COLO668 (cell line): ENCODE measurements around the gene DMD.

Experiments used
- DNase-seq: peaks from one replicate; lab custom pipeline; 2025; ENCODE audit not compliant: unreplicated experiment; lab: John Stamatoyannopoulos, UW

The DMD gene

GRCh38 chrX:31547816-31548215, 1663.5 kb downstream of the DMD start:
- no peak for DNase-seq

- DNase-seq, result no peak
Measured at GRCh38 chrX:31547416-31547815, 1663.9 kb downstream of the DMD start.

GRCh38 chrX:31546126-31546525, 1665.2 kb downstream of the DMD start:
- DNase-seq, result no peak

- no peak for DNase-seq
Measured at GRCh38 chrX:31545726-31546125, 1665.6 kb downstream of the DMD start.

GRCh38 chrX:31545191-31545590, 1666.2 kb downstream of the DMD start:
- no peak for DNase-seq

GRCh38 chrX:31543634-31544033, 1667.7 kb downstream of the DMD start:
- DNase-seq, result no peak

GRCh38 chrX:31542566-31542965, 1668.8 kb downstream of the DMD start:
- DNase-seq, result no peak

GRCh38 chrX:31540313-31540712, 1671.0 kb downstream of the DMD start:
- DNase-seq, result no peak

GRCh38 chrX:31527455-31528126, 1683.8 kb downstream of the DMD start:
- no peak for DNase-seq

GRCh38 chrX:31523884-31524536, 1687.3 kb downstream of the DMD start:
- no peak for DNase-seq

GRCh38 chrX:31522760-31523159, 1688.6 kb downstream of the DMD start:
- DNase-seq, result no peak

- DNase-seq, result no peak
Measured at GRCh38 chrX:31521941-31522340, 1689.4 kb downstream of the DMD start.

GRCh38 chrX:31516527-31516926, 1694.8 kb downstream of the DMD start:
- DNase-seq, result no peak

- no peak for DNase-seq
Measured at GRCh38 chrX:31508338-31508737, 1703.0 kb downstream of the DMD start.

- DNase-seq, result no peak
Measured at GRCh38 chrX:31506928-31507327, 1704.4 kb downstream of the DMD start.

- no peak for DNase-seq
Measured at GRCh38 chrX:31506360-31506759, 1705.0 kb downstream of the DMD start.

- DNase-seq, result no peak
Measured at GRCh38 chrX:31500921-31501320, 1710.4 kb downstream of the DMD start.

GRCh38 chrX:31499109-31499508, 1712.2 kb downstream of the DMD start:
- no peak for DNase-seq

- DNase-seq, result no peak
Measured at GRCh38 chrX:31497086-31497485, 1714.3 kb downstream of the DMD start.

GRCh38 chrX:31487951-31488350, 1723.4 kb downstream of the DMD start:
- no peak for DNase-seq

- DNase-seq, result no peak
Measured at GRCh38 chrX:31483336-31483735, 1728.0 kb downstream of the DMD start.

- DNase-seq, result no peak
Measured at GRCh38 chrX:31480696-31481095, 1730.7 kb downstream of the DMD start.

GRCh38 chrX:31471229-31471628, 1740.1 kb downstream of the DMD start:
- DNase-seq, result no peak
